ENCODE measurements around the gene AFMID. TPM values are rescaled to one million over a fixed set of nuclear protein-coding genes. Genes with fewer than 3 reads are reported as not detected.
A peak's percentile ranks its signal among the peaks of the same experiment; 100 is the strongest.

The AFMID gene
- total RNA-seq, 1 donor from 2014 or later: 15.4 TPM

DNA sequence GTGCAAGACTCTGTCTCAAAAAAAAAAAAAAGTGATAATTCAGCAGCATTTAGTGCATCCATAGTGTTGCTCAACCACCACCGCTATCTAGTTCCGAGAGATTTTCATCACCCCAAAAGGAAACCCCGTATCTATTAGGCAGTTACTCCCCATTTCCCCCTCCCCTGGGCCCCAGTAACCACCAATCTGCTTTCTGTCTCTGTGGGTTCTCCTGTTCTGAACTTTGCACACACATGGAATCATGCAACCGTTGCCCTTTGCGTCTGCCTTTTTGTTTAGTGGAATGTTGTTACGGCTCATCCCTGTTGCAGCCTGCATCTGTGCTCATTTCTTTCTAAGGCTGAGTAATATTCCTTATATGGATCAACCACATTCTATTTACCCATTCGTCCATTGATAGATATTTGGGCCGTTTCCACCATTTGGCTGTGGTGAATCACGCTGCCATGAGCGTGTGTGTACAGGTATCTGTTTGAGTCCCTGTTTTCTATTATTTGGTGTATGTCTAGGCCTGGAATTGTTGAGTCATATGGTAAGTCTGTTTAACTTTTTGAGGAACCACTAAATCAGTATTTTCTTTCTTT is 27.5 kb upstream of the AFMID start:
- ChIA-PET CTCF (no interaction called here), POLR2A (interaction anchor here (0.6 to 48.2 kb wide), 4 partner anchors 14 to 582 kb away, joined by 3 to 2404 read pairs (median 1204); partner anchors contain the start of genes AFMID, C17orf99, SYNGR2 and TK1)
- H3K36me3 Mint-ChIP-seq (ENCODE audit: low read depth): no peaks in the 10 kb centered on the region
- ATAC-seq (ENCODE audit: low read depth) (peak; percentile 12), DNase-seq (no peak)
- intact Hi-C loops (cut with micrococcal nuclease): loop anchor here (10.0 kb wide), 1 partner anchor 695 kb away; no protein-coding TSS in a partner anchor
- peaks cover 58% of the 10 kb centered on the region for H3K4me1 Mint-ChIP-seq
- peak overlapping the region; percentile 81 for H3K27ac Mint-ChIP-seq
- TF ChIP-seq, protein P1, sequence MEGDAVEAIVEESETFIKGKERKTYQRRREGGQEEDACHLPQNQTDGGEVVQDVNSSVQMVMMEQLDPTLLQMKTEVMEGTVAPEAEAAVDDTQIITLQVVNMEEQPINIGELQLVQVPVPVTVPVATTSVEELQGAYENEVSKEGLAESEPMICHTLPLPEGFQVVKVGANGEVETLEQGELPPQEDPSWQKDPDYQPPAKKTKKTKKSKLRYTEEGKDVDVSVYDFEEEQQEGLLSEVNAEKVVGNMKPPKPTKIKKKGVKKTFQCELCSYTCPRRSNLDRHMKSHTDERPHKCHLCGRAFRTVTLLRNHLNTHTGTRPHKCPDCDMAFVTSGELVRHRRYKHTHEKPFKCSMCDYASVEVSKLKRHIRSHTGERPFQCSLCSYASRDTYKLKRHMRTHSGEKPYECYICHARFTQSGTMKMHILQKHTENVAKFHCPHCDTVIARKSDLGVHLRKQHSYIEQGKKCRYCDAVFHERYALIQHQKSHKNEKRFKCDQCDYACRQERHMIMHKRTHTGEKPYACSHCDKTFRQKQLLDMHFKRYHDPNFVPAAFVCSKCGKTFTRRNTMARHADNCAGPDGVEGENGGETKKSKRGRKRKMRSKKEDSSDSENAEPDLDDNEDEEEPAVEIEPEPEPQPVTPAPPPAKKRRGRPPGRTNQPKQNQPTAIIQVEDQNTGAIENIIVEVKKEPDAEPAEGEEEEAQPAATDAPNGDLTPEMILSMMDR (IDR thresholded peaks at IDR 0.05): no peak
- H3K4me3 Mint-ChIP-seq: peak overlapping the region; percentile 42
- no peaks in the 10 kb centered on the region for H3K9me3 Mint-ChIP-seq
- H3K27me3 Mint-ChIP-seq: no peaks in the 10 kb centered on the region

DNA sequence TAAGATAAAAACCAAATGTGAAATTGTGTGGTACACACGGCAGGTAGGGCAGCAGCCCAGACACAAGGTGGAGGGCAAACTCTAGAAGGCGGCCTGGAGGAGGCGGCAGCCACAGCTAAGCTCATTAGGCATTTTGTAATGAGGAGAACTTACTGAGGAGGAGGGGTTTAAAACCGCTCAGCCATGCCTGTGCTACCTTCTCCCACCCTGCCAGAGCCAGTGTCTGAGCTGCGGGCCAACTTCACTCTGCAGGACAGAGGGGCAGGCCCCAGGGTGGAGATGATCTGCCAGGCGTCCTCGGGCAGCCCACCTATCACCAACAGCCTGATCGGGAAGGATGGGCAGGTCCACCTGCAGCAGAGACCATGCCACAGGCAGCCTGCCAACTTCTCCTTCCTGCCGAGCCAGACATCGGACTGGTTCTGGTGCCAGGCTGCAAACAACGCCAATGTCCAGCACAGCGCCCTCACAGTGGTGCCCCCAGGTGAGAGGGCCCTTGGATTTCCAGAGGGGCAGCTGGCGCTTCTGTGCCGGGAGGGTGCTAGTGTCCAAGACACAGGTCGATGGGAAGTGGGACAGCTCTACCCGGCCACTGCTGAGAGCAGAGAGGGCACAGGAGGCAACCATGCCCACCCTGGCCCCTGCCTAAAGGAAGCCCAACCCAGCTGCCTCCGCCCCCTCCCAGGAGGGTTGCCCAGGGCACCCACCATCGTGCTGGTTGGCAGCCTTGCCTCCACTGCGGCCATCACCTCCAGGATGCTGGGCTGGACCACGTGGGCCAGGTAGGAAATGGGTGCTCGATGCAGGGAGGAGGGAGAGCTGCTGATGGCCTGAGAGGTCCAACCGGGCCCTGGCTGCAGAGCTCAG is 23.0 kb upstream of the AFMID start:
- no peaks in the 10 kb centered on the region for H3K9me3 Mint-ChIP-seq
- CTCF ChIA-PET: interaction anchor here (2.9 kb wide), 1 partner anchor 12 kb away, joined by 10 read pairs; no protein-coding TSS in a partner anchor
- ATAC-seq (ENCODE audit: low read depth) (no peak), DNase-seq (no peak)
- no peak overlapping the region for H3K27ac Mint-ChIP-seq
- intact Hi-C loops (cut with micrococcal nuclease): no loop called here
- no peaks in the 10 kb centered on the region for H3K27me3 Mint-ChIP-seq
- H3K4me3 Mint-ChIP-seq: no peak overlapping the region
- peaks cover 40% of the 10 kb centered on the region for H3K4me1 Mint-ChIP-seq
- H3K36me3 Mint-ChIP-seq (ENCODE audit: low read depth): no peaks in the 10 kb centered on the region
- TF ChIP-seq, protein P1 (IDR thresholded peaks at IDR 0.05): no peak
- POLR2A ChIA-PET: interaction anchor here (0.6 to 48.2 kb wide), 5 partner anchors 9 to 196 kb away, joined by 3 to 2404 read pairs (median 6); partner anchors contain the start of genes AFMID, C17orf99, SOCS3 and SYNGR2

DNA sequence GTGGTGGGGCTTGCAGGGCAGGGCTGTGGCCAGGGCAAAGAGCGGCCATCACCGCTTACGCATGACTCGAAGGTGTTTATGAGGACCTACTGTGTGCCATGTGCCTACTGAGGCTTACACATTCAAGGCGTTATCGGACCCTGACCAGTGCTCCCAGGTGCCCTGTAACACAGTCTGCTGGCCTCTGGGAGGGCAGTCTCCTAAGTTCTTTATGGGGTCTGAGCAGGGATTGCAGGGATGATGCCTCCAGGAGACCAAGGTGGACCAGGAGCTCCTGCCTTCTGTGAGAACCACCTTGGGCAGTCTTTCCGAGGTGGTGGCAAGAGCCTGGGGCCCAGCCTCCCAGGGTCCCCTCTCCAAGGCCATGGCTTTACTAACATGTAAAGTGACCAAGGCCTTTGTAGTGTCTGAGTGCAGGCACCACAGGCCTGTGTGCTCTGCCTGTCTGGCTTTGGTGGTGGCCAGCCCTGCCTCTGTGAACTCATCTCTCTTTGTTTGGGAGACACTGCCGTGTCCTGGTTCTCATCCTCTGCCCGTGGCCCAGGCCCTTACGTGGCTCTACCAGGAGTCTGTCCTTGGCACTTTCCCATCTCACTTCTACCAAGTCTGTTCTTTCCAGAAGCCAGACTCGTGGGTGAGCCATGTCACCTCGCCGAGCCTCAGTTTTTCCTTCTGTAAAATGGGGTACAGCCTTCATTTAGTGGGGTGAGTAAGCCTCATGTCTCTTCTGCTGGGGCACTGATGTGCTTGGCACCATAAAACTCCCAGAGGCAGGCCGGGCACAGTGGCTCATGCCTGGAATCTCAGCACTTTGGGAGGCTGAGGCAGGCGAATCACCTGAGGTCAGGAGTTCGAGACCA is 22.2 kb upstream of the AFMID start:
- TF ChIP-seq, protein P1 (IDR thresholded peaks at IDR 0.05): no peak
- Mint-ChIP-seq H3K4me3 (no peak overlapping the region), H3K36me3 (ENCODE audit: low read depth) (peaks cover 7% of the 10 kb centered on the region), H3K9me3 (no peaks in the 10 kb centered on the region), H3K27me3 (no peaks in the 10 kb centered on the region), H3K27ac (no peak overlapping the region), H3K4me1 (peaks cover 36% of the 10 kb centered on the region)
- ATAC-seq (ENCODE audit: low read depth) (no peak), DNase-seq (no peak)
- ChIA-PET POLR2A (interaction anchor here (0.8 to 48.2 kb wide), 4 partner anchors 9 to 195 kb away, joined by 3 to 2404 read pairs (median 1204); partner anchors contain the start of genes AFMID, C17orf99, SOCS3 and SYNGR2), CTCF (no interaction called here)
- intact Hi-C loops (cut with micrococcal nuclease): no loop called here

DNA sequence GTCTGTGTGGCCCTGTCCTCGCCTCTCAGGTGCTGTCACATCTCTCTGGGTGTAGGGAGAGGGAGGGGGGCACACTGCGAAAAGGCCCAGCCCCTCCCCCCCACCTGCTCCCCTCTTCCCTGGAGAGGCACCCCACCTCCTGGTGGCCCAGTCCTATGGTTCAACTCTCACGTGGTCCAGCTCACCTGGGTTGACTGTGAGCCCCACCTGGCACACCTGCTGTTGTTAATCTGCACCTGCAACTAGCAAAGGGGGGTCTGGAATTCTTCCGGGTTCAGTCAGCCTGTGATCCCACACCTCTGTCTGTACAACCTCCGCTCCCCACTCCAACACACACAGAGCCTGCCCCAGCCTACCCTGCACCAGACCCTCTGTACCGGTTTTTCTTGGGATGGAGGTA is 20.7 kb upstream of the AFMID start:
- DNase-seq (no peak), ATAC-seq (ENCODE audit: low read depth) (no peak)
- Mint-ChIP-seq H3K9me3 (no peaks in the 10 kb centered on the region), H3K27me3 (no peaks in the 10 kb centered on the region), H3K4me3 (no peak overlapping the region), H3K4me1 (peaks cover 38% of the 10 kb centered on the region), H3K27ac (no peak overlapping the region), H3K36me3 (ENCODE audit: low read depth) (peaks cover 22% of the 10 kb centered on the region)
- POLR2A ChIA-PET: interaction anchor here (0.6 to 33.1 kb wide), 5 partner anchors 25 to 1020 kb away, joined by 3 to 2404 read pairs (median 7); partner anchors contain the start of genes C17orf99, TMC6 and TMC8
- CTCF ChIA-PET: interaction anchor here (1.1 kb wide), 1 partner anchor 19 kb away, joined by 4 read pairs; no protein-coding TSS in a partner anchor
- TF ChIP-seq, protein P1 (IDR thresholded peaks at IDR 0.05): no peak
- intact Hi-C loops (cut with micrococcal nuclease): no loop called here
